ENCODE results near the gene RPS15. TPM values are rescaled to one million over a fixed set of nuclear protein-coding genes. Genes with fewer than 3 reads are reported as not detected.
"Not testable (repeated sequence)": the region's sequence is repeated elsewhere in the genome, so short reads cannot be mapped to it uniquely, and the experiment has no call there.

RPS15 gene
- total RNA-seq, 2 donors from 2014 or later = 1,055 to 1,445 TPM

DNA sequence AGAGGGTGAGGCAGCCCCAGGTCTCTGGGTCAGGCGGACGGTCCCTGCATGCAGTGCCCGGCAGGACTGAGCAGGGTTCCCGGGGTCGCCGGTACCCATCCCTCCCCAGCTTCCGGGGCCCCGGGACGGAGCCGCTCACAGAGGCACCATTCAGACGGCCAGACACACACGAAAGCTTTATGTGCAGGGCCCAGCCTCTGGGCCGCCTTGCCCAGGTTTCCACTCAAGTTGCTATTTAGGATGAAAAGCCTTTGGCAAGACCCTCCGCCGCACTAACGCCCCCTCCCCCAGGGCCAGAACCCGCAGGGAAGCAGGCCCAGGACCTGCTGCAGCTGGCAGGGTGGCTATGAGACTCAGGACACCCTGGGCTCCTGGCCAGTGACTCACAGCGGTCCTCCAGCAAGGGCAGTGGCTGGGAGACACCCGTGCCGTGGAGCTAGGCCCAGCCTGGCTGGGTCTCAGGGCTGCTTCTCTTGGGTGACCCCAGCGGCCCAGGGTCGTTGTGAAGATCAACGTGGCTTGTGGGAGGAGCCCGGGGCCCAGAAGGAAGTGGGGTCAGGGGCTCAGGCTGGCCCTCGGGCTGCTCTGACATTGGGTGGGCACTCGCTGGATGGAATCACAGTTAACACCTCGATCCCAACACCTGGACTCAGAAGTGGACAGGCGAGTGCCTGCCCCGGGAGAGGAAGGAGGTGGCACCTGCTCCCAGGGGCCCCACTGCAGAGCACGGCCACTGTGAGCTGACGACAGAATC, 36.0 kb downstream of the RPS15 start:
- DNase-seq = no peak
- no peak overlapping the region for H3K4me3 ChIP-seq
- no peak overlapping the region for H3K9ac ChIP-seq (ENCODE audit: low read depth in 2 of 2, low read length in 2 of 2)
- TF ChIP-seq, protein P1, sequence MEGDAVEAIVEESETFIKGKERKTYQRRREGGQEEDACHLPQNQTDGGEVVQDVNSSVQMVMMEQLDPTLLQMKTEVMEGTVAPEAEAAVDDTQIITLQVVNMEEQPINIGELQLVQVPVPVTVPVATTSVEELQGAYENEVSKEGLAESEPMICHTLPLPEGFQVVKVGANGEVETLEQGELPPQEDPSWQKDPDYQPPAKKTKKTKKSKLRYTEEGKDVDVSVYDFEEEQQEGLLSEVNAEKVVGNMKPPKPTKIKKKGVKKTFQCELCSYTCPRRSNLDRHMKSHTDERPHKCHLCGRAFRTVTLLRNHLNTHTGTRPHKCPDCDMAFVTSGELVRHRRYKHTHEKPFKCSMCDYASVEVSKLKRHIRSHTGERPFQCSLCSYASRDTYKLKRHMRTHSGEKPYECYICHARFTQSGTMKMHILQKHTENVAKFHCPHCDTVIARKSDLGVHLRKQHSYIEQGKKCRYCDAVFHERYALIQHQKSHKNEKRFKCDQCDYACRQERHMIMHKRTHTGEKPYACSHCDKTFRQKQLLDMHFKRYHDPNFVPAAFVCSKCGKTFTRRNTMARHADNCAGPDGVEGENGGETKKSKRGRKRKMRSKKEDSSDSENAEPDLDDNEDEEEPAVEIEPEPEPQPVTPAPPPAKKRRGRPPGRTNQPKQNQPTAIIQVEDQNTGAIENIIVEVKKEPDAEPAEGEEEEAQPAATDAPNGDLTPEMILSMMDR (IDR thresholded peaks at IDR 0.05) = no peak
- peaks cover 39% of the 10 kb centered on the region for H3K27me3 ChIP-seq
- no peaks in the 10 kb centered on the region for H3K36me3 ChIP-seq
- peaks cover 28% of the 10 kb centered on the region for H3K4me1 ChIP-seq
- intact Hi-C loops (cut with DNase I) = no loop called here
- H3K9me3 ChIP-seq = no peaks in the 10 kb centered on the region
- no peak overlapping the region for H3K27ac ChIP-seq

DNA sequence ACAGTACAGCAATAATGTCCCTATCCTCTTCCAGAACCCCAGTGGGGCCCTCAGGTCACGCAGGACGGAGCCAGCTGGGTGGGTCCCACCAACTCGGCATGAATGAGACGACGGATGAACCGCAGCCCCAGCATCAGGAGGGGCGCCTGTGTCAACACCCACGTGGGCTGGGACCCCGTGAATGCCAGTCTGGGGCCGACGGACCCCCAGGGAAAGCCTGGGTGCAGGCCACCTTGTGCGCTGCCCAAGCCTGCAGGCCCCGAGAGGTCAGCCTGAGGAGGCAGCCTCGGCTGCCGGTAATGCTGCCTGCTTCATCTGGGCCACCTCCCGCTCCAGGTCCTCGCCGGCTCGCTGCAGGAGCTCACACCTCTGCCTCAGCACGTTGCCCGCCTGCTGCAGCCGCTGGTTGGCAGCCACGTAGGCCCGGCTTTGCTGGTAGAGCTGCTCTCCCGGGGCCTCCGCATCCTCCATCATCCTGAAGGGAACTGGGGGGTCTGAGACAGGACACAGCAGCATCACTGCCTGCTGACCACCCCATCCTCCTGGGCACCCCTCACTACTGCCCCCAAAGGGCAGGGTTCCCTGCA, 36.7 kb downstream of the RPS15 start:
- no peak for DNase-seq
- H3K27ac ChIP-seq = no peak overlapping the region
- H3K27me3 ChIP-seq = peaks cover 36% of the 10 kb centered on the region
- peaks cover 25% of the 10 kb centered on the region for H3K4me1 ChIP-seq
- H3K9me3 ChIP-seq = no peaks in the 10 kb centered on the region
- H3K4me3 ChIP-seq = no peak overlapping the region
- no peaks in the 10 kb centered on the region for H3K36me3 ChIP-seq
- TF ChIP-seq, protein P1 (IDR thresholded peaks at IDR 0.05) = no peak
- intact Hi-C loops (cut with DNase I) = no loop called here
- H3K9ac ChIP-seq (ENCODE audit: low read depth in 2 of 2, low read length in 2 of 2) = no peak overlapping the region

DNA sequence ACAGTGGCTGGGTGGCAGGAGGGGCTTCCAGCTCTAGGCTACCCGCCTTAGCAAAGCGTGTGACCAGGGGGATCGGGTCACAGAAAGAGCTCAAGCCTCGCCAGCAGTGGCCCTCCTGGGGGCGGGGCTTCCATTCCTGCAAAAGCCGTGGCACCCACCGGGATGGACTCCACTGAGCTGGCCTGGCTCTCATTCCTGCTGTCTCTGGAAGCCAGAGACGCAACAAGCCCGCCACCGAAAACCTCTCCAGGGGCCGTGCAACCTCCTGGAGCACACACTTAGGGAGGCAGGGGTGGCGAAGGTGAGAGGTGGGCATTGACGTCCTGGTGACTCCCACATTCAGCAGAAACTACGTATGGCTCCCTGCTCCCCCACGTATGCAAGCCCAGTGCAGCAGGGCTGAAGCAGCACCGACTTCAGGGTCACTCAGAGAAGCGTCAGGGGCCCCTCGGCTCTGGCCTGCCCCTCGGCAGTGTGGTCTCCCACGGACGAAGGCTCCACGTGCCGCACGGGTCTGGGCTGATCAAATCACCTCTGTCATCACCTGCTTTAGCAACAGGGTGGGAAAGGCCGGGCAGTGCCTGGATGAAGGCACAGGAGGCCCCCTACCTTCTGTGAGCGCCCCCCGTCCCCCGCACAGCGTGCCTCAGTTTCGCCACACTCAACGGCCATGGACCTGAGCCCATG, 37.7 kb downstream of the RPS15 start:
- peaks cover 14% of the 10 kb centered on the region for H3K4me1 ChIP-seq
- no peak overlapping the region for H3K27ac ChIP-seq
- no peak overlapping the region for H3K9ac ChIP-seq (ENCODE audit: low read depth in 2 of 2, low read length in 2 of 2)
- intact Hi-C loops (cut with DNase I) = no loop called here
- DNase-seq = no peak
- H3K4me3 ChIP-seq = no peak overlapping the region
- TF ChIP-seq, protein P1 (IDR thresholded peaks at IDR 0.05) = no peak
- H3K9me3 ChIP-seq = no peaks in the 10 kb centered on the region
- peaks cover 25% of the 10 kb centered on the region for H3K27me3 ChIP-seq
- no peaks in the 10 kb centered on the region for H3K36me3 ChIP-seq

DNA sequence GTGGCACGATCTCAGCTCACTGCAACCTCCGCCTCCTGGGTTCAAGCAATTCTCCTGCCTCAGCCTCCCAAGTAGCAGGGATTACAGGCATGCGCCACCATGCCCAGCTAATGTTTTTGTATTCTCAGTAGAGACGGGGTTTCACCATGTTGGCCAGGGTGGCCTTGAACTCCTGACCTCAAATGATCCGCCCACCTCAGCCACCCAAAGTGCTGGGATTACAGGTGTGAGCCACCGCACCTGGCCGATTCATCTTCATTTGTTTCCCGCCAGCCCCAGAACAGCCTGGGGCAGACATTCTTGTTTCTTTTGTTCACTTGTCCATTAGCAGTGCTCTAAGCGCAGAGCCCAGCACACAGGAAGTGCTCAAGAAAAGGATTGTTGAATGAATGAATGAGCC, 38.9 kb downstream of the RPS15 start:
- not testable (repeated sequence) for H3K27ac ChIP-seq

DNA sequence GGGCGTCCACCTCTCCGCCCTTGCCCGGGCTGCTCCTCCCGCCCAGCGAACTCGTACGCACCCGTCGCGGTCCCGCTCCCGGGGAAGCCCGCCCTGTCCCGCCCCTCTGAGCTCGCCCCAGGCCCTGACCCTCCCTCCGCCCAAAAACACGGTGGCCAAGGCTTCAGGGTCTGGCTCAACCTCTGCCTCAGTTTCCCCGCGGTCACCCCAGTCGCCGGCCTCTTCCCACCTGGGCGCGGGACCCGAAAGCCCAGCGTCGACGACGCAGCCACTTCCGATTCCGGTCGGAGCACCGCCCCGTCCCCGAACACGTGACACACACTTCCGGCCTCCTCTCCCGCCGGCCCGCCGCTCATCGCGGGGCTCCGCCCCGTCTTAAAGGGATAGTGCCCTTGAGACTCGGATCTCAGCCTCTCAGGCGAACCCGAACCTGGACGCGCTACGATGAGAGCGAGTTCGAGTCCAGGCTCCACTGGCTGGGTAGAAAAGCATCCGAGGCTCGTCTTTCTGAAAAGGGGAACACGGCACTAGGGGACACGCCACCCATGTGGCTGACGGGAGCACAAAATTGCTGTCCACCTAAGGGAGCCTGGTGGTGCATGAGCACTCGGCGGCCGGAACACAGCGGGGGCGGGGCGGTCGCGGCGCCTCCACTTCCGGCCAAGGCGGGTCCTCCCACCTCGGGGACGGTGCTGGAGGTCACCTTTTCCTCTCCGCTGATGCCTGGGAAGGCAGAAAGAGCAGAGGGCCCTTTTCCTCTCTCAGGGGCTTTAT, 40.9 kb downstream of the RPS15 start, which contains the start of gene C19orf25:
C19orf25 (minus strand) TSS at position 282 of the 774 bp plus-strand sequence. CDS start 312 bp downstream, outside the sequence.
- Histone ChIP-seq H3K27ac (peak within 1 kb of the TSS; percentile 83), H3K9me3 (no peaks in the 10 kb centered on the region), H3K36me3 (no peaks in the 10 kb centered on the region), H3K9ac (ENCODE audit: low read depth in 2 of 2, low read length in 2 of 2) (peak within 1 kb of the TSS; percentile 62 to 86), H3K27me3 (no peaks in the 10 kb centered on the region), H3K4me1 (peaks cover 6% of the 10 kb centered on the region), H3K4me3 (peak within 1 kb of the TSS; percentile 98)
- TF ChIP-seq, protein P1 (IDR thresholded peaks at IDR 0.05) = no peak
- intact Hi-C loops (cut with DNase I) = no loop called here
- DNase-seq = peak; percentile 97

More for the DNA sequence above, 38.9 kb downstream of the RPS15 start:
- peaks cover 14% of the 10 kb centered on the region for H3K27me3 ChIP-seq
- H3K4me3 ChIP-seq; DNase-seq; H3K9ac ChIP-seq (ENCODE audit: low read depth in 2 of 2, low read length in 2 of 2); H3K36me3 ChIP-seq; H3K9me3 ChIP-seq; intact Hi-C loops (cut with DNase I); H3K4me1 ChIP-seq: not testable (repeated sequence)
